CD14-positive monocyte (primary cell): Measurements from ENCODE around the gene HYPK. TPM values are rescaled to one million over a fixed set of nuclear protein-coding genes. Genes with fewer than 3 reads are reported as not detected.

Experiments
- DNase-seq, 3 donors: peaks; one replicate each; pipeline ENCODE4 v3.0.0-alpha.2; 2011 to 2022
- H2AFZ ChIP-seq: 2 replicates; pipeline ENCODE4 v1.6.0; 2012; ENCODE audit warnings: mild to moderate bottlenecking, low read depth, low read length, inconsistent platforms; ENCODE audit not compliant: insufficient read depth, poor library complexity, severe bottlenecking
- H3K27ac ChIP-seq, 2 donors: 1 replicate in 1 of 2; 2 replicates in 1 of 2; pipeline ENCODE4 v1.5.1; 2012 to 2013; ENCODE audit warnings: low read length in 2 of 2, control low read depth in 1 of 2, inconsistent platforms in 1 of 2, low read depth in 1 of 2, mild to moderate bottlenecking in 1 of 2
- H3K27me3 ChIP-seq, 2 donors: one replicate each; pipeline versions ENCODE4 v1.6.0 to v1.6.1; 2011 to 2013; ENCODE audit warnings: low read length in 2 of 2; ENCODE audit not compliant: control insufficient read depth in 2 of 2, insufficient read depth in 2 of 2
- H3K36me3 ChIP-seq, 2 donors: replicated peaks in 1 of 2; 1 replicate in 1 of 2; 2 replicates in 1 of 2; pipeline versions ENCODE4 v1.5.1 to v1.6.1; 2012 to 2013; ENCODE audit warnings: low read length in 2 of 2, control low read depth in 1 of 2, inconsistent platforms in 1 of 2, mild to moderate bottlenecking in 1 of 2; ENCODE audit not compliant: insufficient read depth in 2 of 2, control insufficient read depth in 1 of 2
- H3K4me1 ChIP-seq, 2 donors: 1 replicate in 1 of 2; 2 replicates in 1 of 2; pipeline versions ENCODE4 v1.5.1 to v1.6.1; 2012 to 2013; ENCODE audit warnings: low read length in 2 of 2, control low read depth in 1 of 2, inconsistent platforms in 1 of 2, mild to moderate bottlenecking in 1 of 2, moderate library complexity in 1 of 2; ENCODE audit not compliant: insufficient read depth in 2 of 2, control insufficient read depth in 1 of 2
- H3K4me2 ChIP-seq: replicated peaks from 2 replicates; pipeline ENCODE3; 2012; ENCODE audit warnings: low read length, moderate library complexity, mild to moderate bottlenecking; ENCODE audit not compliant: poor library complexity, severe bottlenecking; ENCODE audit errors: extremely low read depth
- H3K4me3 ChIP-seq, 3 experiments: fragments of 200-600 bp in 1 of 3; sonication (generic) in 1 of 3; replicated peaks in 1 of 3; 1 replicate in 2 of 3; 2 replicates in 1 of 3; pipeline ENCODE4 v1.5.1; 2011 to 2013; ENCODE audit warnings: low read length in 3 of 3, mild to moderate bottlenecking in 3 of 3, control low read depth in 2 of 3, low read depth in 2 of 3, inconsistent platforms in 1 of 3, moderate library complexity in 1 of 3
- H3K79me2 ChIP-seq: 2 replicates; pipeline ENCODE4 v1.6.0; 2012; ENCODE audit warnings: mild to moderate bottlenecking, control low read depth, inconsistent platforms, low read length, moderate library complexity; ENCODE audit not compliant: insufficient read depth
- H3K9ac ChIP-seq: 2 replicates; pipeline ENCODE4 v1.6.0; 2017; ENCODE audit warnings: low read length, mild to moderate bottlenecking; ENCODE audit not compliant: insufficient read depth, poor library complexity, severe bottlenecking
- H3K9me3 ChIP-seq, 2 donors: replicated peaks in 1 of 2; 1 replicate in 1 of 2; 2 replicates in 1 of 2; pipeline versions ENCODE4 v1.5.1 to v1.6.1; 2012 to 2013; ENCODE audit warnings: low read length in 2 of 2, control low read depth in 1 of 2; ENCODE audit not compliant: control insufficient read depth in 1 of 2, insufficient read depth in 1 of 2
- H4K20me1 ChIP-seq: 2 replicates; pipeline ENCODE4 v1.6.0; 2012; ENCODE audit warnings: mild to moderate bottlenecking, low read length, control low read depth, moderate library complexity; ENCODE audit not compliant: insufficient read depth
- H3K27ac Mint-ChIP-seq, 7 donors: one replicate each; pipeline ENCODE4 v1.8.0; 2020; ENCODE audit warnings: mild to moderate bottlenecking in 7 of 7, mixed read lengths in 7 of 7, moderate library complexity in 6 of 7, inconsistent platforms in 2 of 7
- H3K27me3 Mint-ChIP-seq, 3 donors: one replicate each; pipeline ENCODE4 v1.8.0; 2021 to 2022; ENCODE audit warnings: low read depth in 3 of 3, mild to moderate bottlenecking in 3 of 3, mixed read lengths in 3 of 3, moderate library complexity in 3 of 3, inconsistent platforms in 1 of 3
- H3K36me3 Mint-ChIP-seq, 2 donors: one replicate each; pipeline ENCODE4 v1.8.0; 2020; ENCODE audit warnings: mixed read lengths in 2 of 2, inconsistent platforms in 1 of 2, mild to moderate bottlenecking in 1 of 2
- H3K4me1 Mint-ChIP-seq: one replicate; pipeline ENCODE4 v1.8.0; 2020; ENCODE audit warnings: mild to moderate bottlenecking, mixed read lengths
- H3K4me3 Mint-ChIP-seq, 2 donors: one replicate each; pipeline ENCODE4 v1.8.0; 2020; ENCODE audit warnings: mild to moderate bottlenecking in 2 of 2, mixed read lengths in 2 of 2, moderate library complexity in 1 of 2
- H3K9me3 Mint-ChIP-seq, 7 donors: one replicate each; pipeline ENCODE4 v1.8.0; 2020 to 2022; ENCODE audit warnings: mixed read lengths in 7 of 7, mild to moderate bottlenecking in 6 of 7, moderate library complexity in 6 of 7, inconsistent platforms in 2 of 7
- WGBS: methylation state at CpG from one replicate; pipeline ENCODE4 v1.1.5; 2013; ENCODE audit warnings: missing lambda C conversion rate; ENCODE audit not compliant: insufficient coverage; 5-methylcytosine and 5-hydroxymethylcytosine counted together
- intact Hi-C, 2 donors: fragments of 100-400 bp; cut with micrococcal nuclease; formaldehyde crosslinking; loops; one replicate each; pipeline versions ENCODE4 v1.15.0 to v1.15.1; 2023
- polyA plus RNA-seq, 3 donors: library from polyadenylated mRNA; depleted of rRNA in 1 of 3; unstranded in 2 of 3; stranded (reverse) in 1 of 3; fragments of 300-500 nt in 2 of 3; fragments of >200 nt in 1 of 3; fragmentation: Illumina TruSeq in 2 of 3; gene quantifications; 1 replicate in 2 of 3; 2 replicates in 1 of 3; pipeline ENCODE4 v1.2.3, GENCODE V29; 2012 to 2021
- TF ChIP-seq, protein P1 (sequence below): fragments of 200-600 bp; IDR thresholded peaks from one replicate; pipeline ENCODE4 v1.8.0; 2022; ENCODE audit warnings: antibody characterized with exemption, mild to moderate bottlenecking

HYPK gene
- polyA plus RNA-seq, 3 donors: 4.4 to 23.1 (median 5.3) TPM

DNA sequence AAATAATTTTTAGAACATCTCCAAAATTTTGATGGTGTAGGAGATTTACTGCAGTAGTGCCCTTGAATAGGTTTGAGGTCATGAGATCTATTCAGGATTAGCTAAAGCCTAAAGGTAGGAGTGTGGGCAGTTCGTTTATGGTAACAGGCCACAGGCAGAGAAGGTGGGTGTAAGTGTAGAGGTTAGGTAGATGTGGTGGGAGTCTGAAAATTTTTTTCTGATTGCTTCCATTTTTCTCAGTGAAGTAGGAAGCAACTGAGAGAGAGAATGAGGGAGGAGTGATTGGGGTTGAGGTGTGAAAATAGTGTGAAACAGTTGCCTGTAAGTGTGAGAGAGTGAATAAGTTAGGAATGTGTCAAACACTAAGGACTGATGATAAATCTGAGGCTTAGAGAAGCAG is 21.4 kb upstream of the HYPK start:
- no peaks in the 10 kb centered on the region for H3K27me3 ChIP-seq
- H3K9ac ChIP-seq: no peak overlapping the region
- intact Hi-C loops: no loop called here
- no peak overlapping the region for H3K27ac ChIP-seq
- TF ChIP-seq, protein P1, sequence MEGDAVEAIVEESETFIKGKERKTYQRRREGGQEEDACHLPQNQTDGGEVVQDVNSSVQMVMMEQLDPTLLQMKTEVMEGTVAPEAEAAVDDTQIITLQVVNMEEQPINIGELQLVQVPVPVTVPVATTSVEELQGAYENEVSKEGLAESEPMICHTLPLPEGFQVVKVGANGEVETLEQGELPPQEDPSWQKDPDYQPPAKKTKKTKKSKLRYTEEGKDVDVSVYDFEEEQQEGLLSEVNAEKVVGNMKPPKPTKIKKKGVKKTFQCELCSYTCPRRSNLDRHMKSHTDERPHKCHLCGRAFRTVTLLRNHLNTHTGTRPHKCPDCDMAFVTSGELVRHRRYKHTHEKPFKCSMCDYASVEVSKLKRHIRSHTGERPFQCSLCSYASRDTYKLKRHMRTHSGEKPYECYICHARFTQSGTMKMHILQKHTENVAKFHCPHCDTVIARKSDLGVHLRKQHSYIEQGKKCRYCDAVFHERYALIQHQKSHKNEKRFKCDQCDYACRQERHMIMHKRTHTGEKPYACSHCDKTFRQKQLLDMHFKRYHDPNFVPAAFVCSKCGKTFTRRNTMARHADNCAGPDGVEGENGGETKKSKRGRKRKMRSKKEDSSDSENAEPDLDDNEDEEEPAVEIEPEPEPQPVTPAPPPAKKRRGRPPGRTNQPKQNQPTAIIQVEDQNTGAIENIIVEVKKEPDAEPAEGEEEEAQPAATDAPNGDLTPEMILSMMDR: no peak
- peaks cover 0 to 2% of the 10 kb centered on the region in 2 donors for H3K36me3 ChIP-seq
- peaks cover 0 to 3% (median 2%) of the 10 kb centered on the region in 3 donors for H3K27me3 Mint-ChIP-seq
- no peak overlapping the region for H3K4me3 Mint-ChIP-seq
- no peaks in the 10 kb centered on the region for H3K79me2 ChIP-seq
- no peaks in the 10 kb centered on the region for H3K36me3 Mint-ChIP-seq
- H3K4me1 Mint-ChIP-seq: peaks cover 21% of the 10 kb centered on the region
- H3K9me3 ChIP-seq: no peaks in the 10 kb centered on the region
- peaks cover 14 to 19% of the 10 kb centered on the region in 2 donors for H3K4me1 ChIP-seq
- no peak overlapping the region for H3K4me2 ChIP-seq
- no peak for DNase-seq
- no peak overlapping the region for H2AFZ ChIP-seq
- peaks cover 0 to 3% (median 0%) of the 10 kb centered on the region in 7 donors for H3K9me3 Mint-ChIP-seq
- no peak overlapping the region for H3K27ac Mint-ChIP-seq
- H3K4me3 ChIP-seq: no peak overlapping the region
- 94% methylated on average over 1 of the region's 1 CpG for WGBS
- no peaks in the 10 kb centered on the region for H4K20me1 ChIP-seq

DNA sequence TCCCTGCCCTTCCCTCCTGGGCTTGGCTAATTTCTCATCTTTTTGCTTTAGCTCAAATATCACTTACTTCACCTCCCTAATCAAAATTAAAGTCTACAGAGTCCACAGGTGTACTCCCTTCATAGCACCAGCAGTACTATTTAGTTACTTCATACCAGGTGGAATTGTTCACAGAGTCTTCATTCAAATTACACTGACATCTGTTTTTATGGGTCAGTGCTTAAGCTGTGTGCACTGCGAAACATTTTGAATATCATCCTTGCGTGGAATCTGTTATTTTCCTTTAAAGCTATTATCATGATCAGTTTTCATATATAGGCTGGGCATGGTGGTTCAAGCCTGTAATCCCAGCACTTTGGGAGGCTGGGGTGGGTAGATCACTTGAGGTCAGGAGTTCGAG is 11.0 kb upstream of the HYPK start:
- Mint-ChIP-seq H3K27ac (no peak overlapping the region), H3K27me3 (peaks cover 0 to 1% (median 0%) of the 10 kb centered on the region in 3 donors), H3K36me3 (peaks cover 11 to 13% of the 10 kb centered on the region in 2 donors), H3K4me3 (no peak overlapping the region), H3K9me3 (peaks cover 0 to 4% (median 0%) of the 10 kb centered on the region in 7 donors), H3K4me1 (peaks cover 20% of the 10 kb centered on the region)
- no peak overlapping the region for H3K4me2 ChIP-seq
- no peak for DNase-seq
- no CpG with 5 or more reads among the region's 3 CpGs for WGBS
- no peaks in the 10 kb centered on the region for H3K9me3 ChIP-seq
- no peaks in the 10 kb centered on the region for H3K27me3 ChIP-seq
- peaks cover 17% of the 10 kb centered on the region for H4K20me1 ChIP-seq
- H3K4me3 ChIP-seq: no peak overlapping the region
- H2AFZ ChIP-seq: no peak overlapping the region
- intact Hi-C loops: no loop called here
- TF ChIP-seq, protein P1: no peak
- H3K9ac ChIP-seq: no peak overlapping the region
- no peak overlapping the region for H3K27ac ChIP-seq
- H3K36me3 ChIP-seq: peaks cover 9 to 10% of the 10 kb centered on the region in 2 donors
- H3K4me1 ChIP-seq: peaks cover 18 to 24% of the 10 kb centered on the region in 2 donors
- peaks cover 23% of the 10 kb centered on the region for H3K79me2 ChIP-seq
